Choroid plexus epithelial cell (primary cell): Measurements from ENCODE around the gene SNRPD3.
"Not testable (repeated sequence)": the region's sequence is repeated elsewhere in the genome, so short reads cannot be mapped to it uniquely, and the experiment has no call there.

Experiments used
- DNase-seq: peaks from one replicate; pipeline ENCODE4 v3.0.0-alpha.2; 2010; ENCODE audit warnings: low read depth
- H3K4me3 ChIP-seq: 2 replicates; pipeline ENCODE4 v1.5.1; 2011; ENCODE audit warnings: low read depth, mild to moderate bottlenecking, control low read depth, low read length, moderate library complexity
- TF ChIP-seq, protein P1 (sequence below): conservative IDR thresholded peaks from 2 replicates; pipeline ENCODE4 v1.5.1; 2011; ENCODE audit warnings: low read depth, mild to moderate bottlenecking, control low read depth, inconsistent platforms, low read length, moderate library complexity

SNRPD3 gene

DNA sequence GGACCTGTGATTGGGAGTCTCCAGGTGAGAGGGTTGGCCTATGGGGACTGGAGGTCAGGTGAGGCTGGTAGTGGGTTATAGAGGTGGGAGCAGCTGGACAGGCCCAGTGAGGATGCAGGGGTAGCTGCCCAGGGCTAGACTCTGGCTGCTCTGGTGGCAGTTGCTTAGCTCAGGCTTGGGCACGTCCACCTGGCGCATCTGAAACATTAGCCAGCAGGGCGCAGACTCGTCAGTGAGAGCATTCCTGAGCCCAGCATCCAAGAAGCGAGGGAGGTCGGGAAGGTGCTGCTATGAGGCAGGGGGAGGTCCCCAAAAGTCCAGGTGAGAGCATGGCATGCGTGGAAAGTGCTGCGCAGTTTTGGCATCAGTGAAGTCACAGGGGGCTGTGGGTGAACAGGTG lies 43.7 kb downstream of the SNRPD3 start:
- TF ChIP-seq, protein P1, sequence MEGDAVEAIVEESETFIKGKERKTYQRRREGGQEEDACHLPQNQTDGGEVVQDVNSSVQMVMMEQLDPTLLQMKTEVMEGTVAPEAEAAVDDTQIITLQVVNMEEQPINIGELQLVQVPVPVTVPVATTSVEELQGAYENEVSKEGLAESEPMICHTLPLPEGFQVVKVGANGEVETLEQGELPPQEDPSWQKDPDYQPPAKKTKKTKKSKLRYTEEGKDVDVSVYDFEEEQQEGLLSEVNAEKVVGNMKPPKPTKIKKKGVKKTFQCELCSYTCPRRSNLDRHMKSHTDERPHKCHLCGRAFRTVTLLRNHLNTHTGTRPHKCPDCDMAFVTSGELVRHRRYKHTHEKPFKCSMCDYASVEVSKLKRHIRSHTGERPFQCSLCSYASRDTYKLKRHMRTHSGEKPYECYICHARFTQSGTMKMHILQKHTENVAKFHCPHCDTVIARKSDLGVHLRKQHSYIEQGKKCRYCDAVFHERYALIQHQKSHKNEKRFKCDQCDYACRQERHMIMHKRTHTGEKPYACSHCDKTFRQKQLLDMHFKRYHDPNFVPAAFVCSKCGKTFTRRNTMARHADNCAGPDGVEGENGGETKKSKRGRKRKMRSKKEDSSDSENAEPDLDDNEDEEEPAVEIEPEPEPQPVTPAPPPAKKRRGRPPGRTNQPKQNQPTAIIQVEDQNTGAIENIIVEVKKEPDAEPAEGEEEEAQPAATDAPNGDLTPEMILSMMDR, result no peak
- H3K4me3 ChIP-seq, result no peak overlapping the region
- DNase-seq, result no peak

- H3K4me3 ChIP-seq, result not testable (repeated sequence)
Measured at GRCh38 chr22:24599958-24600715, 44.3 kb downstream of the SNRPD3 start.

GRCh38 chr22:24601217-24602104 lies 45.7 kb downstream of the SNRPD3 start:
- TF ChIP-seq, protein P1, result no peak
- no peak overlapping the region for H3K4me3 ChIP-seq
- no peak for DNase-seq

More at GRCh38 chr22:24599958-24600715, 44.3 kb downstream of the SNRPD3 start:
- DNase-seq, result peak; percentile 66

DNA sequence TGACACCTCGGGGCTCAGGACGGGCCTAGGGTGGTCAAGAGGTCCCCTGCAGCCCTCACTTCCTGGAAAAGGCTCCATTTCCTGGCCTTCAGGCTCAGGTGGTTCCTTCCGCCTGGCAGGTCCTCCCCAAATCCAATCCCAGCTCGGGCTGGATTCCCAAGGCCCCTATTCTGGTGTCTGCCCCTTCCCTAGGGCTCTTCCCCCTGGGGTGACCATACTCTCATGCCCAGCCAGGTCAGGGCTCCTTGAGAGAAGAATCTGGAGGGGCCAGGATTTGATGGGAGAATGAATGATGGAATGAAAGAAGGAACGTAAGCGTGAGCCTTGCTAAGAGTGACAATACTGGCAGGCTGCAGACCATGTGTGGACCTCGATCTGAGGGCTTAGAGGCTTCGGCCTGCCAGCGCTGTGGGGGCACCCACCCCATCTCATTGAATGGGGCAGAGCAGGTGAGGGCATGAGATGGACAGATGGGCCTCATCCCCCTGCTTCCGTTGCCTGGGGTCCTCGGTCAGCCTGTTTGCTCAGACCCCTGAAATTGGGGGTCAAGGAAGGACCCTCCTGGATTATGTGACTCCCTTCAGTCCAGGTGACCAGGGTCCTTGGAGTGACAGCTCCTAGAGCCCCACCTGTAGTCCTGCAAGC lies 46.4 kb downstream of the SNRPD3 start:
- not testable (repeated sequence) for H3K4me3 ChIP-seq, DNase-seq

- DNase-seq, result peak; percentile 64
- H3K4me3 ChIP-seq, result not testable (repeated sequence)
Measured at GRCh38 chr22:24602847-24603769, 47.3 kb downstream of the SNRPD3 start, which contains the start of gene GGT1. Gene GGT1, plus strand, starts transcription at chr22:24603193. Its CDS starts 7,889 bp downstream, at chr22:24611082.

DNA sequence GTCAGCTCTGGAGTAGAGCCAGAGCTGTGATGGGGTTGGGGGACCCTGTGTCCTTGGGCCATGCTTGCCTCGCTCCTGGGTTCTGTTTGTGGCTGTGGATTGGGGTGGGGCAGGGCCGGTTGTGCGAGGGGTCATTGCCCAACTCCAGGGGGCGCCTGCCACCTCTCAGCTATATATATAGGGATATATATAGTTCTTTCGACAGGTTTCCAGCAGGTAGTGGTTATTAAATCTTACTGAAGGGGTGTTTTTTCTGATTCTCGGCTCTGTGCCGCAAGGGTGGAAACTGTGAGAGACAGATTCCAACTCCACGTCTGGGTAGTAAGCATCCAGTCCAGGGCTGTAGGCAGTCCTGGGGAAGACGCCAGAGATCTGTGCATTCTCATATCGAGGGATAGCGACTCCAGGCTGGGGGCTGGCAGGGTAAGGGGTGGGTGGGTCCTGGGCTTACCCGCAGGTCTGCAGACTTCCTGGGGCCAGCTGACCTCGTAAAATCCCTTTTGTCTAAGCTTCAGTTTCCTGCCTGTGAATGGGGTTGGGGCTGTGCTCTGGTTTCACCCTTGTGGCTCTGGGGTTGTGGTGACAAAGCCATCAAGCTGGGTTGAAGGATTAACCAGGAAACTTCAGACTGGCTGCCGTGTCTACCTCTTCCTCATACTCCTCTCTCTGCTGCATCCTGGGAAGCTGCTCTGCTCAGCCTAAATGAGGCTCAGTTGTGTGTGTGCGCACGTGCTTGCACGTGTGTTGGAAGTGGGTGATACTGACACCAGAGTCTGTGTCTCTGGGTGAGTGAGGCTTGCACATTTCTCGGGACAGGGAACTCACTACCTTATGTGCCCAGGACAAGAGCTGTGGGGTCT lies 48.2 kb downstream of the SNRPD3 start:
- DNase-seq, result peak; percentile 21
- H3K4me3 ChIP-seq, result not testable (repeated sequence)
- TF ChIP-seq, protein P1, result peak; percentile 8

GRCh38 chr22:24606340-24606739 lies 50.5 kb downstream of the SNRPD3 start:
- DNase-seq, H3K4me3 ChIP-seq: not testable (repeated sequence)

DNA sequence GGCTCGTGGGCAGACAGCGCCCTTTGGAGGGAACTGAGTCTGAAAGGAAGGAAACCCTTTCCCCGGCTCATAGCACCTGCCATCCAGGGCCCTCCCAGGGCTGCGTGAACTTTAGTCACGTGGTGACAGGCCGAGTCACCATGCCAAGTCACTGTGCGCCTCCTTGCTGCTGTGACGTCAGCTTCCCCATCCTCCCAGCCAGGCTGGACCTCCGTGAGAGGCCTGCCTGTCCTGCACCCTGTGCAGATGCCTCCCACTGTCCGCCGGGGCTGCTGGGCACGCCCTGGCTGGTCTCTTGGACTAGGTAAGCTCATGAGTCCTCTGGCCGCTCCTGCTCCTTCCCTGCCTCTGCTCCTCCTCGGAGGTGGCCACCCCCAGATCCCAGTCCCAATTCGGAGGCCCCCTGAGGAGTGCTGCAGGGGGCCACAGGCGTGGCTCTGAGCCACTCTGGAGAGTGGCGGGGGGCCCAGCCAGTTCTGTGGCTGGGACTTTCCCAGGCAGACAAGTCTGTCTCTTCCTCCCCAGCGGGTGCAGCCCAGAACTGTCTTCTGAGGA lies 51.7 kb downstream of the SNRPD3 start:
- DNase-seq, result peak; percentile 32
- not testable (repeated sequence) for H3K4me3 ChIP-seq

- DNase-seq, H3K4me3 ChIP-seq: not testable (repeated sequence)
Measured at GRCh38 chr22:24608327-24608726, 52.5 kb downstream of the SNRPD3 start.

- DNase-seq, H3K4me3 ChIP-seq: not testable (repeated sequence)
Measured at GRCh38 chr22:24609888-24610287, 54.1 kb downstream of the SNRPD3 start.

DNA sequence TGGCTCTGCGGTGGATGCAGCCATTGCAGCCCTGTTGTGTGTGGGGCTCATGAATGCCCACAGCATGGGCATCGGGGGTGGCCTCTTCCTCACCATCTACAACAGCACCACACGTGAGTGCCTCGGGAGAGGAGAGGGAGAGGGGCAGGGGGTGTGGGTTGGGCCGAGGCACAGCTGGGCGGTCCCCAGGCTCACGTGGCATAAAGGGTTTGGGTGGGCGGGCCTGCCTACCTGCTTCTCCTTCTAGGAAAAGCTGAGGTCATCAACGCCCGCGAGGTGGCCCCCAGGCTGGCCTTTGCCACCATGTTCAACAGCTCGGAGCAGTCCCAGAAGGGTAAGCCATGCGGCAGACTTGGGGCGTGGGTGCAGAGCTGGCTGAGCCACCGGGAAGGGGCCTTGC lies 59.0 kb downstream of the SNRPD3 start:
- H3K4me3 ChIP-seq, DNase-seq: not testable (repeated sequence)

DNA sequence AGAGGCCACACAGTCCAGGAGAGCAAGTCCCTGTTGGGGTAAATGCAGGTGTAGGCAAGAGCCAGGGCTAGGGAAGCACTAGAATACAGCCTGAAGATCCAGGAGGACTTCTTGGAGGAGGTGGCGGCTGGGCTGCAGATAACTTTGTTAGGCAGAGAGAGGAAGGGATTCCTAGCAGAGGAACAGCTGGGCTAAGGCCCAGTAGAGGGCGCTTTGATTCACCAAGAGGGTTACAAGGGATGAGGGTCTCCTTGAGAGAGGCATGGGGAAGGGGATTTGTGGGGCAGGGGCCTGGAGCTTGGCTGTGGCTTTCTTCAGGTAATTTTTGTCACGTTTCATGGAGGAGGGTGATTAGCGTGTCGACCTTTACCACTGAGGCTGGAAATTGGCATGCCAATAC lies 65.4 kb downstream of the SNRPD3 start:
- H3K4me3 ChIP-seq, DNase-seq: not testable (repeated sequence)

DNA sequence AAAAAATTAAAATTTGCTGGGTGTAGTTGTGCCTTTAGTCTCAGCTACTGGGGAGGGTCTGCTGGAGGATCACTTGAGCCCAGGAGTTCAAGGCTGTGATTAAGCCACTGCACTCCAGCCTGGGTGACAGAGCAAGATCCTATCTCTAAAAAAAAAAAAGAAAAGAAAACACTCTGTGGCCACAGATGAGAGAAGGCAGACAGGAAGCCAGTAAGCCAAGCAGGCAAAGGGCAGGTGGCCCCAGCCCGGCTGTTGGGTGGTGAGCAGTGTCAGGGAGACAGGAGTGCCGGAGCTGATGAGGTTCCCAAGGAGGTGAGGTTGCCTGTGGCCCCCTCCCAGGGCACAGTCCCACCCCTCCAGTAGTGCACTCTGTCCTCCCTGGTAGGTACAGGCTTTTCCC lies 66.8 kb downstream of the SNRPD3 start:
- DNase-seq, H3K4me3 ChIP-seq: not testable (repeated sequence)
